Right lobe of liver (tissue), 4 donors: ENCODE measurements around the gene GRAMD4.

Experiments used
- POLR2A ChIP-seq: fragments of 450-650 bp; IDR thresholded peaks from one replicate; pipeline ENCODE4 v1.6.1; 2017; ENCODE audit warnings: antibody characterized with exemption, mild to moderate bottlenecking
- TF ChIP-seq, protein P1 (sequence below), 4 donors: fragments of 200-600 bp in 3 of 4; fragments of 450-650 bp in 1 of 4; IDR thresholded peaks; one replicate each; pipeline versions ENCODE4 v1.5.1 to v1.8.0; 2016 to 2022; ENCODE audit warnings: antibody characterized with exemption in 4 of 4, mild to moderate bottlenecking in 2 of 4
- donor health status: DM: no; HTN: no; CAD: no.
- donor health status: DM: no; HTN: no; CAD: no.
- donor health status: DM: no; HTN: yes; CAD: no.

DNA sequence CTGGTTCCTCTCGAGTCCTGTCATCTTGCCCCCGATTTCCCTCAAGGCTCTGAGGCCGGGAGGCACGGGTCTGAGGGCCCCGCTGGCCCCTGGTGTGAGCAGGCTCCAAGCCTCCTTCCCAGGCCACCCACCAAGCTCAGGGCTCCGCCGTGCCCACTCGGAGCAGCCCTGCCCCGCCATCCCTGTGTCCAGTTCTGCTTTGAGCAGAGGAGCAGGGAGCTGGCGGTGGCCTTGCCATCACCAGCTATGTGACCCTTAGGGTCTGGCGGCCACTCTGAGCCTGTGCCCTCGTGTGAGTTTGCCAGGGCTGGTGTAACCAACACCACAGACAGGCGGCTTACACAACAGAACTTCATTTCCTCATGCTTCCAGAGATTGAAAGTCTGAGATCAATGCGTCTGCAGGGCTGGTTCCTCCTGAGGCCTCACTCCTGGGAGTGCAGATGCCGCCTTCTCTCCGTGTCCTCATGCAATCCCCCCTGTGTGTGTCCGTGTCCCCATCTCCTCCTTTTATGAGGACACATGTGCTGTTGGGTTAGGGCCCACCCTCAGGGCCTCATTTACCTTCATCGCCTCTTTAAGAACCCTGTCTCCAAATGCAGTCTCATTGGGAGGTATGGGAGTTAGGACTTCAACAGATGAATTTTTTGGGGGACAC, 46.3 kb upstream of the GRAMD4 start:
- no peak for TF ChIP-seq POLR2A
- TF ChIP-seq, protein P1, sequence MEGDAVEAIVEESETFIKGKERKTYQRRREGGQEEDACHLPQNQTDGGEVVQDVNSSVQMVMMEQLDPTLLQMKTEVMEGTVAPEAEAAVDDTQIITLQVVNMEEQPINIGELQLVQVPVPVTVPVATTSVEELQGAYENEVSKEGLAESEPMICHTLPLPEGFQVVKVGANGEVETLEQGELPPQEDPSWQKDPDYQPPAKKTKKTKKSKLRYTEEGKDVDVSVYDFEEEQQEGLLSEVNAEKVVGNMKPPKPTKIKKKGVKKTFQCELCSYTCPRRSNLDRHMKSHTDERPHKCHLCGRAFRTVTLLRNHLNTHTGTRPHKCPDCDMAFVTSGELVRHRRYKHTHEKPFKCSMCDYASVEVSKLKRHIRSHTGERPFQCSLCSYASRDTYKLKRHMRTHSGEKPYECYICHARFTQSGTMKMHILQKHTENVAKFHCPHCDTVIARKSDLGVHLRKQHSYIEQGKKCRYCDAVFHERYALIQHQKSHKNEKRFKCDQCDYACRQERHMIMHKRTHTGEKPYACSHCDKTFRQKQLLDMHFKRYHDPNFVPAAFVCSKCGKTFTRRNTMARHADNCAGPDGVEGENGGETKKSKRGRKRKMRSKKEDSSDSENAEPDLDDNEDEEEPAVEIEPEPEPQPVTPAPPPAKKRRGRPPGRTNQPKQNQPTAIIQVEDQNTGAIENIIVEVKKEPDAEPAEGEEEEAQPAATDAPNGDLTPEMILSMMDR (IDR thresholded peaks at IDR 0.05): no peak
